HG03457 (cell line): Measurements from ENCODE around the gene PXMP4.
"Not testable (repeated sequence)": the region's sequence is repeated elsewhere in the genome, so short reads cannot be mapped to it uniquely, and the experiment has no call there.

Source experiments
- ATAC-seq: cut with Tn5 transposase; IDR thresholded peaks from one replicate; pipeline ENCODE4 v1.9.1; 2021; ENCODE audit warnings: moderate number of reproducible peaks; ENCODE audit not compliant: unreplicated experiment

PXMP4 gene

GRCh38 chr20:33704197-33704924, 15.7 kb downstream of the PXMP4 start:
- no peak for ATAC-seq

- no peak for ATAC-seq
These were observed 16.5 kb downstream of the PXMP4 start for GRCh38 chr20:33703498-33704137.

GRCh38 chr20:33702861-33703260, 17.2 kb downstream of the PXMP4 start:
- ATAC-seq = no peak

GRCh38 chr20:33701629-33702450, 18.3 kb downstream of the PXMP4 start:
- no peak for ATAC-seq

- ATAC-seq = not testable (repeated sequence)
These were observed 19.2 kb downstream of the PXMP4 start for GRCh38 chr20:33700696-33701441.

GRCh38 chr20:33698966-33699365, 21.1 kb downstream of the PXMP4 start:
- not testable (repeated sequence) for ATAC-seq

GRCh38 chr20:33697129-33697528, 23.0 kb downstream of the PXMP4 start:
- ATAC-seq = no peak

- ATAC-seq = no peak
These were observed 23.7 kb downstream of the PXMP4 start for GRCh38 chr20:33696448-33696847.

GRCh38 chr20:33694639-33695012, 25.5 kb downstream of the PXMP4 start:
- ATAC-seq = no peak

GRCh38 chr20:33693741-33694638, 26.1 kb downstream of the PXMP4 start:
- ATAC-seq = no peak

GRCh38 chr20:33693289-33693688, 26.8 kb downstream of the PXMP4 start:
- ATAC-seq = no peak

GRCh38 chr20:33689973-33690372, 30.1 kb downstream of the PXMP4 start:
- ATAC-seq = no peak

- no peak for ATAC-seq
These were observed 30.6 kb downstream of the PXMP4 start for GRCh38 chr20:33689493-33689892.

- no peak for ATAC-seq
These were observed 31.1 kb downstream of the PXMP4 start for GRCh38 chr20:33688938-33689424.

- ATAC-seq = no peak
These were observed 31.8 kb downstream of the PXMP4 start for GRCh38 chr20:33687993-33688937.

- ATAC-seq = no peak
These were observed 32.7 kb downstream of the PXMP4 start for GRCh38 chr20:33687370-33687915.

- ATAC-seq = no peak
These were observed 33.1 kb downstream of the PXMP4 start for GRCh38 chr20:33686984-33687366.
